Lung (tissue), 12 donors: ENCODE measurements around the gene AK8. TPM values are rescaled to one million over a fixed set of nuclear protein-coding genes. Genes with fewer than 3 reads are reported as not detected.

Experiments used
- ATAC-seq: fragments of 200-7000 bp; cut with Tn5 transposase; one replicate; pipeline ENCODE4 v1.9.1; 2020; ENCODE audit warnings: moderate number of reproducible peaks; ENCODE audit not compliant: insufficient read depth, low FRiP score
- DNase-seq, 3 donors: peaks; one replicate each; pipeline ENCODE4 v3.0.0-alpha.2; 2013 to 2017
- H3K27ac ChIP-seq, 2 donors: one replicate each; pipeline ENCODE4 v1.5.1; 2013; ENCODE audit warnings: mild to moderate bottlenecking in 2 of 2, moderate library complexity in 2 of 2, control low read depth in 1 of 2, inconsistent platforms in 1 of 2, low read depth in 1 of 2, low read length in 1 of 2
- H3K27me3 ChIP-seq, 3 donors: one replicate each; pipeline ENCODE4 v1.5.1; 2013; ENCODE audit warnings: low read length in 2 of 3; ENCODE audit not compliant: control insufficient read depth in 3 of 3, insufficient read depth in 3 of 3
- H3K36me3 ChIP-seq, 4 donors: one replicate each; pipeline ENCODE4 v1.5.1; 2013; ENCODE audit warnings: low read length in 4 of 4, mild to moderate bottlenecking in 1 of 4, moderate library complexity in 1 of 4; ENCODE audit not compliant: control insufficient read depth in 4 of 4, insufficient read depth in 4 of 4
- H3K4me1 ChIP-seq, 5 donors: one replicate each; pipeline ENCODE4 v1.5.1; 2013; ENCODE audit warnings: low read length in 5 of 5, mild to moderate bottlenecking in 2 of 5, moderate library complexity in 1 of 5; ENCODE audit not compliant: control insufficient read depth in 5 of 5, insufficient read depth in 5 of 5
- H3K4me3 ChIP-seq: one replicate; pipeline ENCODE4 v1.5.1; 2013; ENCODE audit warnings: mild to moderate bottlenecking, control low read depth, moderate library complexity
- H3K9ac ChIP-seq, 2 donors: one replicate each; pipeline ENCODE4 v1.5.1; 2013; ENCODE audit warnings: low read length in 2 of 2, control low read depth in 1 of 2; ENCODE audit not compliant: insufficient read depth in 1 of 2
- H3K9me3 ChIP-seq, 4 donors: one replicate each; pipeline ENCODE4 v1.5.1; 2013; ENCODE audit warnings: low read length in 3 of 4, mild to moderate bottlenecking in 1 of 4, moderate library complexity in 1 of 4; ENCODE audit not compliant: control insufficient read depth in 4 of 4, insufficient read depth in 3 of 4
- WGBS, 2 donors: extraction: QIAGEN DNeasy Blood & Tissue Kit; methylation state at CpG; one replicate each; pipeline ENCODE4 v1.1.7; 2013; 5-methylcytosine and 5-hydroxymethylcytosine counted together
- polyA plus RNA-seq, 2 donors: library from polyadenylated mRNA; stranded (reverse); fragments of 200-250 nt; gene quantifications; one replicate each; pipeline ENCODE4 v1.2.1, GENCODE V29; 2013
- total RNA-seq, 2 donors: library from RNA; depleted of rRNA in 1 of 2; stranded (reverse); fragments of >200 nt in 1 of 2; gene quantifications; one replicate each; pipeline ENCODE4 v1.2.1, GENCODE V29; 2014 to 2021
- TF ChIP-seq, protein P1 (sequence below): IDR thresholded peaks from 2 replicates; pipeline ENCODE4 v1.5.1; 2012; ENCODE audit warnings: mild to moderate bottlenecking; ENCODE audit errors: control extremely low read depth, extremely low read depth
- donor health status: control.
- donor health status: control.
- donor health status: Bipolar disorder and iron deficiency.
- donor health status: healthy.
- donor health status: DM: yes; HTN: yes; CAD: no.

AK8 gene
- total and polyA plus RNA-seq, 4 donors: 1.9 to 10.6 (median 3.7) TPM

DNA sequence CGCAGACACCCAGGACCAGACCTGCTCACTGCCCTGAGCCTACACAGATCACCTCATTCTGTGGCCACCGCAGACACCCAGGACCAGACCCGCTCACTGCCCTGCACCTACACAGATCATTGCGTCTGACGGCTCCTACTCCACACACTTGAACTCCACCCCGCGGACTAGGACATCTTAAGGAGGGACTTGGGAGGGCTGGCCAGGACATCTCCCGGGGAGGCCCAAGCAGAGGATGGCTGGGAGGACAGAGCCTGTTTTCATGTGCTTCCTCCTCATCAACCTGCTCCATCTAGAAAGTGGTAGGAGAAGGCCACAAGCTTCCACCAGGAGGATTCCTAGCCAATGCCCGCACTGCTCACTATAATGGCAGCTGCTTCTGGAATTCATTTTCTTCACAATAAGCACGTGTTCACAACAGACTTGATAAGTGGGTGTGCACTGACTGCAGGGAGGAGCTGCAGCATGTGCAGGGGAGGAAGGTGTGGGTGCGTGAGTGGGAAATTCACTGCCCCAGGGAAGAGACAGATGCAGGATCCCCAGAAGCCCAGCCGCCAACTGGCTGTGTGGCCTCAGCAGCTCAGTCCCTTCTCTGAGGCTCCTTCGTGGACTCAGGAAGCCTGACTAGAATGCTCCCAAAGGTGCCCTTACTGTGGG is 64.8 kb downstream of the AK8 start:
- 91 to 92% methylated on average over 12 to 13 of the region's 13 CpGs for WGBS, 2 donors
- no peak overlapping the region for H3K9ac ChIP-seq
- ATAC-seq: no peak
- no peak overlapping the region for H3K4me3 ChIP-seq
- TF ChIP-seq, protein P1, sequence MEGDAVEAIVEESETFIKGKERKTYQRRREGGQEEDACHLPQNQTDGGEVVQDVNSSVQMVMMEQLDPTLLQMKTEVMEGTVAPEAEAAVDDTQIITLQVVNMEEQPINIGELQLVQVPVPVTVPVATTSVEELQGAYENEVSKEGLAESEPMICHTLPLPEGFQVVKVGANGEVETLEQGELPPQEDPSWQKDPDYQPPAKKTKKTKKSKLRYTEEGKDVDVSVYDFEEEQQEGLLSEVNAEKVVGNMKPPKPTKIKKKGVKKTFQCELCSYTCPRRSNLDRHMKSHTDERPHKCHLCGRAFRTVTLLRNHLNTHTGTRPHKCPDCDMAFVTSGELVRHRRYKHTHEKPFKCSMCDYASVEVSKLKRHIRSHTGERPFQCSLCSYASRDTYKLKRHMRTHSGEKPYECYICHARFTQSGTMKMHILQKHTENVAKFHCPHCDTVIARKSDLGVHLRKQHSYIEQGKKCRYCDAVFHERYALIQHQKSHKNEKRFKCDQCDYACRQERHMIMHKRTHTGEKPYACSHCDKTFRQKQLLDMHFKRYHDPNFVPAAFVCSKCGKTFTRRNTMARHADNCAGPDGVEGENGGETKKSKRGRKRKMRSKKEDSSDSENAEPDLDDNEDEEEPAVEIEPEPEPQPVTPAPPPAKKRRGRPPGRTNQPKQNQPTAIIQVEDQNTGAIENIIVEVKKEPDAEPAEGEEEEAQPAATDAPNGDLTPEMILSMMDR: no peak
- no peak overlapping the region for H3K27ac ChIP-seq
- peaks cover 0 to 2% (median 0%) of the 10 kb centered on the region in 4 donors for H3K9me3 ChIP-seq
- no peaks in the 10 kb centered on the region for H3K27me3 ChIP-seq
- H3K4me1 ChIP-seq: no peaks in the 10 kb centered on the region
- H3K36me3 ChIP-seq: no peaks in the 10 kb centered on the region
- no peak for DNase-seq

DNA sequence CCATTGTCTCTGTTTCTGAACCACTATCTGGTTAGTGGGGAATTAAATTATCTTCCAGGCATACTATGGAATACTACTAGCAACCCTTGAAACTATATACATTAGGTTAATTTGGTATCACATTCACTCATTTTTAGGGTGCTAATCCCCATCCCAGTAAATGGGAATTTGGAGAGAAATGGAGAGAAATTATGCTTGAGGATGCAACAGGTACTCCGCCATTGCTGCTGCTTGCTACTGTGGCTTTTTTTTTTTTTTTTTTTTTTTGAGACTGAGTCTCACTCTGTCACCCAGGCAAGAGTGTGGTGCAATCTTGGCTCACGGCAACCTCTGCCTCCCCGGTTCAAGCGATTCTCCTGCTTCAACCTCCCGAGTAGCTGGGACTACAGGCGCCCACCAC is 66.1 kb downstream of the AK8 start:
- no peaks in the 10 kb centered on the region for H3K4me1 ChIP-seq
- no peaks in the 10 kb centered on the region for H3K36me3 ChIP-seq
- 82 to 97% methylated on average over 6 of the region's 6 CpGs for WGBS, 2 donors
- TF ChIP-seq, protein P1: no peak
- no peak for ATAC-seq
- DNase-seq: no peak
- H3K9ac ChIP-seq: no peak overlapping the region
- no peak overlapping the region for H3K27ac ChIP-seq
- H3K27me3 ChIP-seq: no peaks in the 10 kb centered on the region
- no peak overlapping the region for H3K4me3 ChIP-seq
- H3K9me3 ChIP-seq: peaks cover 0 to 2% (median 0%) of the 10 kb centered on the region in 4 donors

DNA sequence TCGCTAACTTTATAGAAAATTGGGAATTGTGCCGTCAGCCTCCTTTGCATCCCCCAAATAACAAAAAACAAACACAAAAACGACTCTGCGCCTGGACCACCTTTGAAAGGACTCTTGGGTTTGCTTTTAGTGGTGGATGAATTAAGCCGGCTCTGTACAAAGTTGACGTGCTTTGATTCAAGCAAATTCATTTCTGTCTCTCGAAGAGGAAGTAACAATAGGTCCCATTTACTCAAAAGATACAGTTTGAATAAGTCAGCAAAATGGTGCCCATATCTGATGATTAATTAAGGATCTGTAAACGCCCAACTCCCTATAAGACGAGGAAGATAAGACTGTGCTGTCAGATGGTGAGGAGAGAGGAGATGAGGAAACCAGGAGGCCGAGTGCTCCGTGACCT is 67.8 kb downstream of the AK8 start:
- no peaks in the 10 kb centered on the region for H3K27me3 ChIP-seq
- H3K4me3 ChIP-seq: no peak overlapping the region
- H3K36me3 ChIP-seq: no peaks in the 10 kb centered on the region
- H3K27ac ChIP-seq: no peak overlapping the region
- 55 to 68% methylated on average over 11 of the region's 11 CpGs for WGBS, 2 donors
- ATAC-seq: no peak
- H3K9ac ChIP-seq: no peak overlapping the region
- TF ChIP-seq, protein P1: no peak
- H3K9me3 ChIP-seq: peaks cover 0 to 2% (median 0%) of the 10 kb centered on the region in 4 donors
- DNase-seq: no peak
- peaks cover 0 to under 1% (median 0%) of the 10 kb centered on the region in 5 donors for H3K4me1 ChIP-seq
